ENCODE data around the gene PLPPR4.

- no peak for TF ChIP-seq EZH2 (IDR thresholded peaks at IDR 0.05; ENCODE audit: borderline replicate concordance, insufficient read depth, low read depth, low read length, poor library complexity, severe bottlenecking)
- TF ChIP-seq, protein P1, sequence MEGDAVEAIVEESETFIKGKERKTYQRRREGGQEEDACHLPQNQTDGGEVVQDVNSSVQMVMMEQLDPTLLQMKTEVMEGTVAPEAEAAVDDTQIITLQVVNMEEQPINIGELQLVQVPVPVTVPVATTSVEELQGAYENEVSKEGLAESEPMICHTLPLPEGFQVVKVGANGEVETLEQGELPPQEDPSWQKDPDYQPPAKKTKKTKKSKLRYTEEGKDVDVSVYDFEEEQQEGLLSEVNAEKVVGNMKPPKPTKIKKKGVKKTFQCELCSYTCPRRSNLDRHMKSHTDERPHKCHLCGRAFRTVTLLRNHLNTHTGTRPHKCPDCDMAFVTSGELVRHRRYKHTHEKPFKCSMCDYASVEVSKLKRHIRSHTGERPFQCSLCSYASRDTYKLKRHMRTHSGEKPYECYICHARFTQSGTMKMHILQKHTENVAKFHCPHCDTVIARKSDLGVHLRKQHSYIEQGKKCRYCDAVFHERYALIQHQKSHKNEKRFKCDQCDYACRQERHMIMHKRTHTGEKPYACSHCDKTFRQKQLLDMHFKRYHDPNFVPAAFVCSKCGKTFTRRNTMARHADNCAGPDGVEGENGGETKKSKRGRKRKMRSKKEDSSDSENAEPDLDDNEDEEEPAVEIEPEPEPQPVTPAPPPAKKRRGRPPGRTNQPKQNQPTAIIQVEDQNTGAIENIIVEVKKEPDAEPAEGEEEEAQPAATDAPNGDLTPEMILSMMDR (IDR thresholded peaks at IDR 0.05) = no peak
Measured at GRCh38 chr1:99251308-99251707, 13.0 kb upstream of the PLPPR4 start.

All from B cell (primary cell).